Esophagus squamous epithelium (tissue), 4 donors: ENCODE data around the gene WDR86.

Experiments
- POLR2A ChIP-seq, 4 donors: fragments of 450-650 bp; IDR thresholded peaks; one replicate each; pipeline ENCODE4 v1.6.1; 2017; ENCODE audit warnings: antibody characterized with exemption in 4 of 4, mild to moderate bottlenecking in 4 of 4, moderate library complexity in 3 of 4
- TF ChIP-seq, protein P1 (sequence below), 6 experiments: fragments of 450-650 bp in 4 of 6; fragments of 200-600 bp in 2 of 6; sonication (generic) in 2 of 6; IDR thresholded peaks; one replicate each; pipeline ENCODE4 v1.5.1; 2016 to 2019; ENCODE audit warnings: antibody characterized with exemption in 6 of 6, mild to moderate bottlenecking in 4 of 6, moderate library complexity in 4 of 6

DNA sequence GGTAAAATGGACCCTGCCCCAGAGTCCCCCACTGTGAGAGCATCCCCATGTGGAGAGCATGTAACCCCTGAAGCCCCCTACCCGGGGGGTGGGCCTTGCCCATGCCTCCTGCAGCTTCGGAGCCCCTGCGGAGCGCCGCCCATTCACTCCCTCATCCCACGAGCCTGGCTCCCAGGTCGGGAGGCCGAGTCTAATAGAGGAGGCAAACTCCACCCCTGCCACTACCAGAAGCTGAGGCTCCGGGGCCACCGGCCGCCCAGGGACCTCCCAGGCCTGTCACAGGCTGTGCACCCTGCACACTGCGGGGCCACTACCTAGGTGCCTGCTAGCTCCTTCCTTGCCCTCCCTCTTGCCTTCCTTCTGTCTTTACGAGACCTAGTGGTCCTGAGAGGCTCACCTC lies 17.4 kb downstream of the WDR86 start:
- TF ChIP-seq, protein P1, sequence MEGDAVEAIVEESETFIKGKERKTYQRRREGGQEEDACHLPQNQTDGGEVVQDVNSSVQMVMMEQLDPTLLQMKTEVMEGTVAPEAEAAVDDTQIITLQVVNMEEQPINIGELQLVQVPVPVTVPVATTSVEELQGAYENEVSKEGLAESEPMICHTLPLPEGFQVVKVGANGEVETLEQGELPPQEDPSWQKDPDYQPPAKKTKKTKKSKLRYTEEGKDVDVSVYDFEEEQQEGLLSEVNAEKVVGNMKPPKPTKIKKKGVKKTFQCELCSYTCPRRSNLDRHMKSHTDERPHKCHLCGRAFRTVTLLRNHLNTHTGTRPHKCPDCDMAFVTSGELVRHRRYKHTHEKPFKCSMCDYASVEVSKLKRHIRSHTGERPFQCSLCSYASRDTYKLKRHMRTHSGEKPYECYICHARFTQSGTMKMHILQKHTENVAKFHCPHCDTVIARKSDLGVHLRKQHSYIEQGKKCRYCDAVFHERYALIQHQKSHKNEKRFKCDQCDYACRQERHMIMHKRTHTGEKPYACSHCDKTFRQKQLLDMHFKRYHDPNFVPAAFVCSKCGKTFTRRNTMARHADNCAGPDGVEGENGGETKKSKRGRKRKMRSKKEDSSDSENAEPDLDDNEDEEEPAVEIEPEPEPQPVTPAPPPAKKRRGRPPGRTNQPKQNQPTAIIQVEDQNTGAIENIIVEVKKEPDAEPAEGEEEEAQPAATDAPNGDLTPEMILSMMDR (IDR thresholded peaks at IDR 0.05) = no peak
- TF ChIP-seq POLR2A (IDR thresholded peaks at IDR 0.05) = no peak
